CD4-positive, alpha-beta T cell treated with Interleukin-10 for 1 hour (primary cell): ENCODE data around the gene FBXL3.
A peak's percentile ranks its signal among the peaks of the same experiment; 100 is the strongest.
"Not testable (repeated sequence)": the region's sequence is repeated elsewhere in the genome, so short reads cannot be mapped to it uniquely, and the experiment has no call there.

Source experiments
- DNase-seq: peaks from one replicate; pipeline ENCODE4 v3.0.0-alpha.2; 2020

Gene FBXL3

GRCh38 chr13:77022341-77022740 lies 4.6 kb downstream of the FBXL3 start:
- DNase-seq = no peak

- DNase-seq = no peak
Observed at GRCh38 chr13:77019756-77020155, 7.2 kb downstream of the FBXL3 start.

- no peak for DNase-seq
Observed at GRCh38 chr13:77016888-77017623, 9.9 kb downstream of the FBXL3 start.

- DNase-seq = no peak
Observed at GRCh38 chr13:77016251-77016812, 10.6 kb downstream of the FBXL3 start.

GRCh38 chr13:77014906-77015685 lies 11.9 kb downstream of the FBXL3 start:
- no peak for DNase-seq

- DNase-seq = no peak
Observed at GRCh38 chr13:77013853-77014542, 13.0 kb downstream of the FBXL3 start.

GRCh38 chr13:77009719-77010118 lies 17.2 kb downstream of the FBXL3 start:
- DNase-seq = not testable (repeated sequence)

- DNase-seq = no peak
Observed at GRCh38 chr13:77009011-77009410, 17.9 kb downstream of the FBXL3 start.

- DNase-seq = not testable (repeated sequence)
Observed at GRCh38 chr13:77008337-77008736, 18.6 kb downstream of the FBXL3 start.

GRCh38 chr13:77002590-77003190 lies 24.3 kb downstream of the FBXL3 start:
- DNase-seq = peak; percentile 26

- DNase-seq = no peak
Observed at GRCh38 chr13:77001963-77002587, 24.9 kb downstream of the FBXL3 start.

- DNase-seq = no peak
Observed at GRCh38 chr13:77001540-77001939, 25.4 kb downstream of the FBXL3 start.

- no peak for DNase-seq
Observed at GRCh38 chr13:77000475-77000874, 26.5 kb downstream of the FBXL3 start.

GRCh38 chr13:76994281-76994680 lies 32.7 kb downstream of the FBXL3 start:
- DNase-seq = no peak

- DNase-seq = no peak
Observed at GRCh38 chr13:76993473-76993872, 33.5 kb downstream of the FBXL3 start.

GRCh38 chr13:76993021-76993420 lies 33.9 kb downstream of the FBXL3 start:
- DNase-seq = no peak

- peak; percentile 33 for DNase-seq
Observed at GRCh38 chr13:76992548-76993001, 34.4 kb downstream of the FBXL3 start.

GRCh38 chr13:76991796-76992547 lies 35.0 kb downstream of the FBXL3 start, which contains the start of gene CLN5:
TSS of gene CLN5 (plus strand) at chr13:76992081. CDS start at chr13:76992099, 18 bp downstream.
- DNase-seq = peak; percentile 96

- peak; percentile 89 for DNase-seq
Observed at GRCh38 chr13:76991432-76991795, 35.5 kb downstream of the FBXL3 start.

- DNase-seq = no peak
Observed at GRCh38 chr13:76983676-76984075, 43.3 kb downstream of the FBXL3 start.

GRCh38 chr13:76982061-76982460 lies 44.9 kb downstream of the FBXL3 start:
- DNase-seq = no peak
